Stimulated activated memory B cell treated with anti-CD40 and anti-IgM and Interleukin-4, amounts not matched to agents 10 μg/mL and 1 μg/mL and 100 μg/mL, for 72 hours (primary cell): ENCODE data around the gene QKI.
A peak's percentile ranks its signal among the peaks of the same experiment; 100 is the strongest.
"Not testable (repeated sequence)": the region's sequence is repeated elsewhere in the genome, so short reads cannot be mapped to it uniquely, and the experiment has no call there.

Experiments used
- ATAC-seq: fragments of 150-1000 bp; cut with Tn5 transposase; 2 replicates; pipeline ENCODE4 v1.10.0; 2021
- H3K27ac Mint-ChIP-seq: one replicate; pipeline ENCODE4 v1.8.0; 2022; ENCODE audit warnings: mild to moderate bottlenecking, mixed read lengths
- H3K27me3 Mint-ChIP-seq: one replicate; pipeline ENCODE4 v1.8.0; 2022; ENCODE audit warnings: mixed read lengths
- H3K36me3 Mint-ChIP-seq: one replicate; pipeline ENCODE4 v1.8.0; 2022; ENCODE audit warnings: mixed read lengths
- H3K4me1 Mint-ChIP-seq: one replicate; pipeline ENCODE4 v1.8.0; 2022; ENCODE audit warnings: mixed read lengths
- H3K4me3 Mint-ChIP-seq: one replicate; pipeline ENCODE4 v1.8.0; 2022; ENCODE audit warnings: mild to moderate bottlenecking, moderate library complexity, mixed read lengths
- H3K9me3 Mint-ChIP-seq: one replicate; pipeline ENCODE4 v1.8.0; 2022; ENCODE audit warnings: mixed read lengths

The QKI gene

DNA sequence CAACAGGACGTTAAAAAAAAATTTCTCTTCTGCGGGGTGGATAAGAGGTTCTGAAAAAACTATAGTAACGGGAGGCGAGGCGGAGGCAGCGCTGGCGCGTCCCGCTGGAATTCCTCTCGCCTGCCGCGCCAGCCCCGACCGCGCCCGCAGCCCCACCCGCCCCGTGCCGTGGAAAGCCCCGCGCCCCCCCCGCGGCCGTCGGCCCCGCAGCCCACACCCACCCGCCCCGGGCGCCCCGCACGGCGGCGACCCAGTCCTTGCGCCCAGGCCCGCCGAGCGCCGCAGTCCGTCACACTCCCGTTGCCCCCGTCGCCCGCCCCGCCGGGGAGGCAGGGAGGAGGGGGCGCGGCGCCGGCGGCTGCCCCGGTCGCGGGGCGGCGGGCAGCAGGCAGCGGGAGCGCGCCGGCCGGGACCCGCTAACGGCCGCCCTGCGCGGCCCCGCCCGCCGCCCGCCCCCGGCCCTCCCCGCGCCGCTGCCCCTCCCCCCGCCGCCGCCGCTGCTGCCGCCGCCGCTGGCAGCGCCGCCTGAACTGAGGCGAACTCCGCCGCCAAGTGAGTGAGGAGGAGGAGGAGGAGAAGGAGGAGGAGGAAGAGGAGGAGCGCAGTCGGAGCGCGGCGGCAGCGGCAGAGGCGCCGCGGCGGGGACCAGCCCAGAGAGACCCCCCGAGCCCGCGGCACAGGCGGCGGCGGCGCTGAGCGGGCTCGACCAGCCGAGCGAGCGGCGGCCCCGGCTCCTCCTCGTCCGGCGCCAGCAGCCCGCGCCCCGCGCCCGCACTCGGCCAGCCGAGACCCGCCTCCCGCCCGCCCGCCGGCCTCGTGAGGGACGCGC lies at the start of gene QKI:
QKI (plus strand) TSS at position 602 of the 829 bp plus-strand sequence. CDS start 476 bp downstream, outside the sequence.
- no peaks in the 10 kb centered on the region for H3K36me3 Mint-ChIP-seq

DNA sequence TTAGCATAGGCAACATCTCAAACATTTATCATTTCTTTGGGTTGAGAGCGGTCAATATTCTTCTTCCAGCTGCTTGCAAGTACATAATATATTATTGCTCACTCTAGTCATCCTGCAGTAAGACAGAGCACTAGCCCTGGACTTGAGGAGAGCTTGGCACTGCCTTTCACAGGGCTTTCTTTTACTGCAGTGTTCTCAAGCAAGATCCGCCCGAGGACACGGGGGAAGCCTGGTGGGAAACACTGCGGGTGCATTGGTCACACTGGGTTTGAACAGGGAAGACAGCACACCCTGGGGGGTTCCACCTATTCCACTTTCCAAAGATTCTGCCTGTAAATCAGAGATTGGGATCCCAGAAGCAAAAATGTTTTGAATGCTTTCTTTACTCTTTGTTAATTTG lies 48.2 kb upstream of the QKI start:
- Mint-ChIP-seq H3K36me3 (no peaks in the 10 kb centered on the region), H3K27me3 (peaks cover 25% of the 10 kb centered on the region), H3K4me3 (no peak overlapping the region), H3K9me3 (no peaks in the 10 kb centered on the region), H3K27ac (no peak overlapping the region), H3K4me1 (no peaks in the 10 kb centered on the region)
- ATAC-seq: no peak

More for the DNA sequence above, at the start of gene QKI:
- peak within 1 kb of the TSS; percentile 93 for H3K4me3 Mint-ChIP-seq
- no peaks in the 10 kb centered on the region for H3K9me3 Mint-ChIP-seq
- H3K27me3 Mint-ChIP-seq: no peaks in the 10 kb centered on the region
- H3K4me1 Mint-ChIP-seq: peaks cover 40% of the 10 kb centered on the region
- peak within 1 kb of the TSS; percentile 89 for H3K27ac Mint-ChIP-seq
- peak; percentile 71 for ATAC-seq

GRCh38 chr6:163367497-163368183 lies 46.9 kb upstream of the QKI start:
- no peaks in the 10 kb centered on the region for H3K9me3 Mint-ChIP-seq

GRCh38 chr6:163369141-163369540 lies 45.4 kb upstream of the QKI start:
- Mint-ChIP-seq H3K27ac (no peak overlapping the region), H3K27me3 (peaks cover 38% of the 10 kb centered on the region), H3K4me1 (no peaks in the 10 kb centered on the region), H3K36me3 (no peaks in the 10 kb centered on the region), H3K9me3 (no peaks in the 10 kb centered on the region), H3K4me3 (no peak overlapping the region)
- ATAC-seq: no peak

More at GRCh38 chr6:163367497-163368183, 46.9 kb upstream of the QKI start:
- Mint-ChIP-seq H3K4me3 (no peak overlapping the region), H3K36me3 (no peaks in the 10 kb centered on the region), H3K27me3 (peaks cover 31% of the 10 kb centered on the region), H3K4me1 (no peaks in the 10 kb centered on the region), H3K27ac (no peak overlapping the region)
- ATAC-seq: no peak

GRCh38 chr6:163369628-163370365 lies 44.7 kb upstream of the QKI start:
- H3K27ac Mint-ChIP-seq: no peak overlapping the region
- H3K27me3 Mint-ChIP-seq: peaks cover 43% of the 10 kb centered on the region
- no peaks in the 10 kb centered on the region for H3K9me3 Mint-ChIP-seq
- no peaks in the 10 kb centered on the region for H3K4me1 Mint-ChIP-seq
- ATAC-seq: no peak
- no peak overlapping the region for H3K4me3 Mint-ChIP-seq
- H3K36me3 Mint-ChIP-seq: no peaks in the 10 kb centered on the region

- Mint-ChIP-seq H3K4me3 (no peak overlapping the region), H3K27me3 (peaks cover 47% of the 10 kb centered on the region), H3K9me3 (no peaks in the 10 kb centered on the region), H3K36me3 (no peaks in the 10 kb centered on the region), H3K27ac (no peak overlapping the region), H3K4me1 (no peaks in the 10 kb centered on the region)
- no peak for ATAC-seq
Measured at GRCh38 chr6:163370464-163371117, 43.9 kb upstream of the QKI start.

- H3K27me3 Mint-ChIP-seq: peaks cover 47% of the 10 kb centered on the region
- no peak overlapping the region for H3K27ac Mint-ChIP-seq
- no peaks in the 10 kb centered on the region for H3K36me3 Mint-ChIP-seq
- H3K4me3 Mint-ChIP-seq: no peak overlapping the region
- H3K4me1 Mint-ChIP-seq: no peaks in the 10 kb centered on the region
- ATAC-seq: no peak
- H3K9me3 Mint-ChIP-seq: no peaks in the 10 kb centered on the region
Measured at GRCh38 chr6:163371129-163371528, 43.4 kb upstream of the QKI start.

- H3K4me1 Mint-ChIP-seq: no peaks in the 10 kb centered on the region
- H3K9me3 Mint-ChIP-seq: no peaks in the 10 kb centered on the region
- H3K4me3 Mint-ChIP-seq: no peak overlapping the region
- peak; percentile 5 for ATAC-seq
- H3K36me3 Mint-ChIP-seq: no peaks in the 10 kb centered on the region
- peaks cover 47% of the 10 kb centered on the region for H3K27me3 Mint-ChIP-seq
- H3K27ac Mint-ChIP-seq: no peak overlapping the region
Measured at GRCh38 chr6:163373240-163373639, 41.3 kb upstream of the QKI start.

- ATAC-seq: no peak
- peaks cover 35% of the 10 kb centered on the region for H3K27me3 Mint-ChIP-seq
- H3K4me1 Mint-ChIP-seq: no peaks in the 10 kb centered on the region
- H3K27ac Mint-ChIP-seq: no peak overlapping the region
- H3K36me3 Mint-ChIP-seq: no peaks in the 10 kb centered on the region
- no peak overlapping the region for H3K4me3 Mint-ChIP-seq
- H3K9me3 Mint-ChIP-seq: no peaks in the 10 kb centered on the region
Measured at GRCh38 chr6:163375361-163375760, 39.2 kb upstream of the QKI start.

GRCh38 chr6:163376187-163376586 lies 38.3 kb upstream of the QKI start:
- no peak for ATAC-seq
- Mint-ChIP-seq H3K9me3 (no peaks in the 10 kb centered on the region), H3K27ac (no peak overlapping the region), H3K4me1 (no peaks in the 10 kb centered on the region), H3K4me3 (no peak overlapping the region), H3K36me3 (no peaks in the 10 kb centered on the region), H3K27me3 (peaks cover 28% of the 10 kb centered on the region)

GRCh38 chr6:163377561-163377960 lies 37.0 kb upstream of the QKI start:
- Mint-ChIP-seq H3K27me3 (peaks cover 17% of the 10 kb centered on the region), H3K4me1 (no peaks in the 10 kb centered on the region), H3K9me3 (no peaks in the 10 kb centered on the region), H3K4me3 (no peak overlapping the region), H3K27ac (no peak overlapping the region), H3K36me3 (no peaks in the 10 kb centered on the region)
- no peak for ATAC-seq

DNA sequence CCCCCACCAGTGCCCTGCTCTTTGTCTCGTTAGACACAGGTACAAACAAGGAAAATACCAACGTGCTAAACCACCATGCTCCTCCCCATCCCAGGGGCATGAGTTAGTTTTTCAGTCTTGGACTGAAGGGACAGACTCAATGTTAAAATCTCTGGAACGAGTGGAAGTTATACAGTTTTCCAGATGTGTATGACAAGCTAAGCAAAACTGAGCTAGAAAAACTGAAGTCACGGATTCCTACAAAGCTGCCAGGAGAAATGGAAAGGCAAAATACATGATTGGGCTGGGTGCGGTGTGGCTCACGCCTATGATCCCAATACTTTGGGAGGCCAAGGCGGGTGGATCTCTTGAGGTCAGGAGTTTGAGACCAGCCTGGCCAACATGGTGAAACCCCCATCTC lies 34.3 kb upstream of the QKI start:
- Mint-ChIP-seq H3K4me3 (no peak overlapping the region), H3K4me1 (no peaks in the 10 kb centered on the region), H3K27me3 (peaks cover under 1% of the 10 kb centered on the region), H3K36me3 (no peaks in the 10 kb centered on the region), H3K9me3 (no peaks in the 10 kb centered on the region), H3K27ac (no peak overlapping the region)
- ATAC-seq: no peak

- Mint-ChIP-seq H3K27ac (no peak overlapping the region), H3K4me1 (no peaks in the 10 kb centered on the region), H3K36me3 (no peaks in the 10 kb centered on the region), H3K4me3 (no peak overlapping the region), H3K27me3 (peaks cover 3% of the 10 kb centered on the region), H3K9me3 (no peaks in the 10 kb centered on the region)
- no peak for ATAC-seq
Measured at GRCh38 chr6:163381118-163381756, 33.3 kb upstream of the QKI start.

GRCh38 chr6:163383396-163383795 lies 31.1 kb upstream of the QKI start:
- not testable (repeated sequence) for H3K36me3 Mint-ChIP-seq, H3K27ac Mint-ChIP-seq, H3K27me3 Mint-ChIP-seq, H3K9me3 Mint-ChIP-seq, H3K4me1 Mint-ChIP-seq, ATAC-seq, H3K4me3 Mint-ChIP-seq

GRCh38 chr6:163383912-163384311 lies 30.6 kb upstream of the QKI start:
- H3K4me3 Mint-ChIP-seq: no peak overlapping the region
- no peak overlapping the region for H3K27ac Mint-ChIP-seq
- no peak for ATAC-seq
- H3K36me3 Mint-ChIP-seq: no peaks in the 10 kb centered on the region
- H3K27me3 Mint-ChIP-seq: peaks cover 10% of the 10 kb centered on the region
- H3K4me1 Mint-ChIP-seq: no peaks in the 10 kb centered on the region
- H3K9me3 Mint-ChIP-seq: no peaks in the 10 kb centered on the region
